Measurements from ENCODE around the gene MAG. TPM values are rescaled to one million over a fixed set of nuclear protein-coding genes. Genes with fewer than 3 reads are reported as not detected.
A peak's percentile ranks its signal among the peaks of the same experiment; 100 is the strongest.

The MAG gene, protein sequence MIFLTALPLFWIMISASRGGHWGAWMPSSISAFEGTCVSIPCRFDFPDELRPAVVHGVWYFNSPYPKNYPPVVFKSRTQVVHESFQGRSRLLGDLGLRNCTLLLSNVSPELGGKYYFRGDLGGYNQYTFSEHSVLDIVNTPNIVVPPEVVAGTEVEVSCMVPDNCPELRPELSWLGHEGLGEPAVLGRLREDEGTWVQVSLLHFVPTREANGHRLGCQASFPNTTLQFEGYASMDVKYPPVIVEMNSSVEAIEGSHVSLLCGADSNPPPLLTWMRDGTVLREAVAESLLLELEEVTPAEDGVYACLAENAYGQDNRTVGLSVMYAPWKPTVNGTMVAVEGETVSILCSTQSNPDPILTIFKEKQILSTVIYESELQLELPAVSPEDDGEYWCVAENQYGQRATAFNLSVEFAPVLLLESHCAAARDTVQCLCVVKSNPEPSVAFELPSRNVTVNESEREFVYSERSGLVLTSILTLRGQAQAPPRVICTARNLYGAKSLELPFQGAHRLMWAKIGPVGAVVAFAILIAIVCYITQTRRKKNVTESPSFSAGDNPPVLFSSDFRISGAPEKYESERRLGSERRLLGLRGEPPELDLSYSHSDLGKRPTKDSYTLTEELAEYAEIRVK
- polyA plus RNA-seq (ENCODE audit: low read depth in 6 of 6), result under 1 TPM in 4 of 6 donors, not detected in 2; 0.12 to 0.41 (median 0.29) TPM

DNA sequence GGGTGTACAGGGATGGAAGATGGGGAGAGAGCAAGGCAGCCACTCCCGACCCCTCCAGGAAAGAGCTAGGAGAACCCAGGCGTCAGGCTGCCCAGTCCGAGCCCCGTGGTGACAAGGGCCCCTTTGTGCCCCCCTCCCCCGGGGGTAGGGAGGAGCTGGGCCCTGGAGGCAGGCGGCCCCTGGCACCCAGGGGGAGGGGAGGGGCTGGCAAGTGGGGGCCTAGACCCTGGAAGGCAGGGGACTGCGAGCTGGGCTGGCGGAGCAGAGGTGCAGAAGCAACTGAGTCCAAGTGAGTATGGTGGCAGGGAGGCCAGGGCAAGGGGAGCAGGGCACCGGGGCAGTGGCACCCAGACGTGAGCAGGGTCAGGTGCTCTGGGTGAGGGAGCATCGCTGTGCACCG is at the start of gene MAG:
Gene MAG, plus strand, starts transcription at position 246 of the 400 bp plus-strand sequence. CDS start 3,248 bp downstream, outside the sequence.
- H3K4me1 Mint-ChIP-seq, result peaks cover 22 to 41% (median 40%) of the 10 kb centered on the region in 3 donors
- no peaks in the 10 kb centered on the region for H3K27me3 Mint-ChIP-seq
- ATAC-seq (ENCODE audit: low read depth in 2 of 2) (no peak), DNase-seq (no peak)
- H3K4me3 Mint-ChIP-seq, result peak within 1 kb of the TSS in 1 of 8 donors; percentile 47
- peak within 1 kb of the TSS in 3 of 6 donors; percentile 74 to 92 (median 75) for H3K27ac Mint-ChIP-seq
- H3K36me3 Mint-ChIP-seq, result no peaks in the 10 kb centered on the region
- no peaks in the 10 kb centered on the region for H3K9me3 Mint-ChIP-seq

DNA sequence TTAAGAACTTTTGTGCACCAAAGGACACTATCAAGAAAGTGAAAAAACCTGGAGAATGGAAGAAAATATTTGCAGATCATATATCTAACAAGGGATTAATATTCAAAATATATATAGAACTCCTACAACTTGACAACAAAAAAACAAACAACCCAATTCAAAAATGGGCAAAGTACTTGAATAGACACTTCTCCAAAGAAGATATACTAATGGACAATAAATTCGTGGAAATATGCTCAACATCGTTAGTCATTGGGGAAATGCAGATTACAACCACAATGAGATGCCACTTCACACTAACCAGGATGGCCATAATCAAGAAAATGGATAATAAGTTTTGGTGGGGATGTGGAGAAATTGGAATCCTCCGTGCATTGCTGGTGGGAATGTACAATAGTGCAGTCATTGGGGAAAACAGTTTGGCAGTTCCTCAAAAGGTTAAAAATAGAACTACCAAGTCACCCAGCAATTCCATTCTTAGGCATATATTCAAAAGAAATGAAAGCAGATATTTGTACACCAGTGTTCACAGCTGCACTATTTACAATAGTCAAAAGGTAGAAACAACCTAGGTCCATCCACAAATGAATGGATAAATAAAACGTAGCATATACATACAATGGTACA is 45.4 kb upstream of the MAG start:
- peak overlapping the region in 2 of 6 donors; percentile 66 to 94 for H3K27ac Mint-ChIP-seq
- H3K27me3 Mint-ChIP-seq, result peaks cover 0 to 8% (median 6%) of the 10 kb centered on the region in 3 donors
- ATAC-seq (ENCODE audit: low read depth in 2 of 2) (no peak), DNase-seq (no peak)
- peaks cover 22 to 36% (median 27%) of the 10 kb centered on the region in 3 donors for H3K4me1 Mint-ChIP-seq
- peaks cover 0 to 5% (median 4%) of the 10 kb centered on the region in 7 donors for H3K9me3 Mint-ChIP-seq
- peaks cover 0 to 3% of the 10 kb centered on the region in 2 donors for H3K36me3 Mint-ChIP-seq
- H3K4me3 Mint-ChIP-seq, result peak overlapping the region; percentile 42 to 96 (median 91)

- H3K36me3 Mint-ChIP-seq, result no peaks in the 10 kb centered on the region
- peaks cover 0 to 8% (median 6%) of the 10 kb centered on the region in 3 donors for H3K27me3 Mint-ChIP-seq
- H3K4me1 Mint-ChIP-seq, result peaks cover 22 to 36% (median 27%) of the 10 kb centered on the region in 3 donors
- peaks cover 0 to 2% (median 0%) of the 10 kb centered on the region in 7 donors for H3K9me3 Mint-ChIP-seq
- H3K4me3 Mint-ChIP-seq, result peak overlapping the region; percentile 82 to 96 (median 93)
- ATAC-seq (ENCODE audit: low read depth in 2 of 2) (peak; percentile 49 to 53), DNase-seq (no peak)
- H3K27ac Mint-ChIP-seq, result peak overlapping the region; percentile 93 to 97 (median 94)
These were observed 44.2 kb upstream of the MAG start for GRCh38 chr19:35247526-35248309.

DNA sequence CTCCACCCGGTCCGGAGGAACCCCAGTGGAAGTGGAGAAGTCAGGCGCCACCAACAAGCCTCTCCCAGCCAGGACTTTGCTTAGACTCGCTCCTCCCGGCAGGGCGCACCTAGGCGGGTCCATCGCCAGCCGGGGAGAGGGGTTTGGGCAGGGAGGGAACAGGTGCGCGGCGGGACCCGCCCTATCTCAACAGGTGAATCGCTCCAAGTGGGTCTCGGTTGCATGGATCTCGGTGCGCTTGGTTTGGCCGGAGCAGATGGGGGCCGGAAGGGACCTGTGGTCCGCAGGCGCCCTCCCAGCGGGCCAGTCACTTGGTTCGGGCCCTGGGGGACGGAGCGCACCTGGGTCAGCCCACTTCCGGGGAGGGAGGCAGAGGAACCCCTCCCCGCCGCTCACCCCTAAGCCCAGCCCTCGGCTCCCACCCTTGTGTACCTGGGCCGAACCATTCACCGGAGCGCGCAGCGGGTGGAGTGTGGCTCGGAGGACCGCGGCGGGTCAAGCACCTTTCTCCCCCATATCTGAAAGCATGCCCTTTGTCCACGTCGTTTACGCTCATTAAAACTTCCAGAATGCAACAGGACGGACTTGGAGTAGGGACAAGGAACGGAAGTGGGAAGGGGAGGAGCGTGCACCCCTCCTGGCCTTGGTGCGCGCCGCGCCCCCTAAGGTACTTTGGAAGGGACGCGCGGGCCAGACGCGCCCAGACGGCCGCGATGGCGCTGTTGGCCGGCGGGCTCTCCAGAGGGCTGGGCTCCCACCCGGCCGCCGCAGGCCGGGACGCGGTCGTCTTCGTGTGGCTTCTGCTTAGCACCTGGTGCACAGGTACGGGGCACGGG is 43.4 kb upstream of the MAG start, which contains the start of gene LSR:
Gene LSR, plus strand, starts transcription at position 693 of the 836 bp plus-strand sequence. Its CDS starts 21 bp downstream, at position 714.
- DNase-seq (peak; percentile 77), ATAC-seq (ENCODE audit: low read depth in 2 of 2) (peak; percentile 84 to 85)
- Mint-ChIP-seq H3K9me3 (peaks cover 0 to under 1% (median 0%) of the 10 kb centered on the region in 7 donors), H3K4me3 (peak within 1 kb of the TSS; percentile 82 to 96 (median 93)), H3K27ac (peak within 1 kb of the TSS; percentile 93 to 97 (median 94)), H3K27me3 (peaks cover 0 to 6% (median 5%) of the 10 kb centered on the region in 3 donors), H3K4me1 (peaks cover 22 to 40% (median 30%) of the 10 kb centered on the region in 3 donors), H3K36me3 (no peaks in the 10 kb centered on the region)

DNA sequence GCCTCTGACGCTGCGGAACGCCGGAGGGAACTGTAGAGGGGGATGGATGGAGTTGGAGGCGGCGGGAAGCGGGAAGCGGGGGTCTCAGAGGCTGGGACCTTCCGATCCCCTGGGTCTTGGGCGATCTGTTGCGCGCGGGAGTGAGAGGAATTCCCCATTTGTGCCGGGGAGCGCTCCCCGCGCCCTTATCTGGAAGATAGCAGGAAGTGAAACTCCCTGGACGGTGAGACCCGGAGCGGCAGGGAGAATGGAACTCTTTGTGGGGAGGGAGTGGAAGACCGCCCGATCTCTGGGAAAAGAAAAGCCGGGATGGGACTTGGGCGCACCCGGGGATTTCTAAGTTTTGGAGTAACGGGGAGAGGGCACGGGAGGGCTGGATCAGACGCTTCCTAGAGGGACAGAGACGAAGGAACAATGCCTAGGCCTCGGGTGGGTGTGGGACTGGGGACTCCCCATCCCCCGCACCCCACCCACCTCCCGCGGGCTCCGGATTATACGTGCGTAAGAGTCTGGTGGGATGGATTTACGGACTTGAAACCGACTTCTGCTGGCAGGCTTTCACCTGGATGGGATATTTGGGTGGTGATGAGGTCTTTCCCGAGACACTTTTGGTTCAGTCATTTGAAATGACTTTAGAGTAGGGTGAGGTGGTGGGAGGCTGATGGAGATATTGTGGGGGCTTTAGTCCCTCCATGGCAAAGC is 42.7 kb upstream of the MAG start:
- peak; percentile 10 to 15 for ATAC-seq (ENCODE audit: low read depth in 2 of 2)
- no peak for DNase-seq
- peak overlapping the region in 5 of 6 donors; percentile 93 to 97 (median 94) for H3K27ac Mint-ChIP-seq
- no peaks in the 10 kb centered on the region for H3K27me3 Mint-ChIP-seq
- peak overlapping the region; percentile 82 to 96 (median 93) for H3K4me3 Mint-ChIP-seq
- no peaks in the 10 kb centered on the region for H3K9me3 Mint-ChIP-seq
- H3K36me3 Mint-ChIP-seq, result no peaks in the 10 kb centered on the region
- peaks cover 22 to 40% (median 30%) of the 10 kb centered on the region in 3 donors for H3K4me1 Mint-ChIP-seq

DNA sequence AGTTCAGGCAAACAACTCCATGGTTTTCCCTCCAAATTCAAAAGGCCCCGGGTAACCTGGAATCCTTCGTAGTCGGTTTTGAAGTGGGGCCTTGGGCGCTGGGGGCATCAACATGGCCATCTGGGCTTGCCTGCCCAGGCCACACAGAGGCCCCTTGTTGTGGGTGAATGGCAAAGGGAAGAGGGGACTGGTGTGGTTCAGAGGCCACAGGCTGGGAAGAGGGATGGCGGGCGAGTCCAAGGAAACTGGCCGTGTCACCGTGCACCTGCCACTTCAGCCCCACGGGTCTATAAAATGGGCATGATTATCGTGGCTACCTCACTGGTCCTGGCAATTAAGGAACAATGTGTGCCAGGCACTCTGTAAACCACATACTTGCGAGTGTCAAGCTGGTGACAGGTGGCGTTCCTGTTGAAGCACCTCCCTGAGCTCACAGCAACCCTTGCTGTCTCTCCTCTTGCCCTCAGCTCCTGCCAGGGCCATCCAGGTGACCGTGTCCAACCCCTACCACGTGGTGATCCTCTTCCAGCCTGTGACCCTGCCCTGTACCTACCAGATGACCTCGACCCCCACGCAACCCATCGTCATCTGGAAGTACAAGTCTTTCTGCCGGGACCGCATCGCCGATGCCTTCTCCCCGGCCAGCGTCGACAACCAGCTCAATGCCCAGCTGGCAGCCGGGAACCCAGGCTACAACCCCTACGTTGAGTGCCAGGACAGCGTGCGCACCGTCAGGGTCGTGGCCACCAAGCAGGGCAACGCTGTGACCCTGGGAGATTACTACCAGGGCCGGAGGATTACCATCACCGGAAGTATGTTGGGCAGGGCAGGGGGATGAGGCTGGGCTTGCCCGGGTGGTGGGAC is 41.9 kb upstream of the MAG start:
- Mint-ChIP-seq H3K27ac (peak overlapping the region in 5 of 6 donors; percentile 42 to 95 (median 78)), H3K4me3 (peak overlapping the region; percentile 82 to 96 (median 93)), H3K4me1 (peaks cover 24 to 40% (median 36%) of the 10 kb centered on the region in 3 donors), H3K27me3 (no peaks in the 10 kb centered on the region), H3K36me3 (peaks cover 0 to 7% of the 10 kb centered on the region in 2 donors), H3K9me3 (no peaks in the 10 kb centered on the region)
- ATAC-seq (ENCODE audit: low read depth in 2 of 2) (no peak), DNase-seq (no peak)

DNA sequence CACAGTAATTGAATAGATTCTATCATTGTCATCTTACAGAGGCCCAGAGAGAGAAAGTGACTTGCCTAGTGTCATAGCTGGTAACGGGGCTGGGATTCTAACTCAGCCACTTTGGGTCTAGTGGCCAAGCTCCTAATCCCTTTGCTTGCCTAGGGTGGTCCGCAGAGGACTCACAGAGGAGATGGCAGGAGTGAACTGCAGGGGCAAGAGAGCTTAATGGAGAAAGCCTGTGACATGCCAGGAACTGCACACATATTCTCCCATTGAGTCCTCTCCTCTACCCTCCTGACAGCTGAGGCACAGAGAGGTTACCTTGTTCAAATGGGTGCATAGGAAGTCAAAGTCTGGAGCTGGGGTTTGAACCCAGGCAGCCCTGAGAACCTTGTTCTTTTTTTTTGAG is 40.5 kb upstream of the MAG start:
- Mint-ChIP-seq H3K9me3 (no peaks in the 10 kb centered on the region), H3K27ac (peak overlapping the region in 4 of 6 donors; percentile 42 to 78 (median 68)), H3K27me3 (no peaks in the 10 kb centered on the region), H3K4me1 (peaks cover 28 to 42% (median 40%) of the 10 kb centered on the region in 3 donors), H3K4me3 (peak overlapping the region in 3 of 8 donors; percentile 75 to 87 (median 86)), H3K36me3 (peaks cover 0 to 12% of the 10 kb centered on the region in 2 donors)
- DNase-seq (no peak), ATAC-seq (ENCODE audit: low read depth in 2 of 2) (no peak)

GRCh38 chr19:35253316-35254286 is 38.4 kb upstream of the MAG start:
- Mint-ChIP-seq H3K27ac (peak overlapping the region in 3 of 6 donors; percentile 32 to 89 (median 34)), H3K36me3 (peaks cover 0 to 12% of the 10 kb centered on the region in 2 donors), H3K27me3 (no peaks in the 10 kb centered on the region), H3K4me1 (peaks cover 24 to 39% (median 33%) of the 10 kb centered on the region in 3 donors), H3K9me3 (no peaks in the 10 kb centered on the region), H3K4me3 (no peak overlapping the region)
- DNase-seq (no peak), ATAC-seq (ENCODE audit: low read depth in 2 of 2) (no peak)

DNA sequence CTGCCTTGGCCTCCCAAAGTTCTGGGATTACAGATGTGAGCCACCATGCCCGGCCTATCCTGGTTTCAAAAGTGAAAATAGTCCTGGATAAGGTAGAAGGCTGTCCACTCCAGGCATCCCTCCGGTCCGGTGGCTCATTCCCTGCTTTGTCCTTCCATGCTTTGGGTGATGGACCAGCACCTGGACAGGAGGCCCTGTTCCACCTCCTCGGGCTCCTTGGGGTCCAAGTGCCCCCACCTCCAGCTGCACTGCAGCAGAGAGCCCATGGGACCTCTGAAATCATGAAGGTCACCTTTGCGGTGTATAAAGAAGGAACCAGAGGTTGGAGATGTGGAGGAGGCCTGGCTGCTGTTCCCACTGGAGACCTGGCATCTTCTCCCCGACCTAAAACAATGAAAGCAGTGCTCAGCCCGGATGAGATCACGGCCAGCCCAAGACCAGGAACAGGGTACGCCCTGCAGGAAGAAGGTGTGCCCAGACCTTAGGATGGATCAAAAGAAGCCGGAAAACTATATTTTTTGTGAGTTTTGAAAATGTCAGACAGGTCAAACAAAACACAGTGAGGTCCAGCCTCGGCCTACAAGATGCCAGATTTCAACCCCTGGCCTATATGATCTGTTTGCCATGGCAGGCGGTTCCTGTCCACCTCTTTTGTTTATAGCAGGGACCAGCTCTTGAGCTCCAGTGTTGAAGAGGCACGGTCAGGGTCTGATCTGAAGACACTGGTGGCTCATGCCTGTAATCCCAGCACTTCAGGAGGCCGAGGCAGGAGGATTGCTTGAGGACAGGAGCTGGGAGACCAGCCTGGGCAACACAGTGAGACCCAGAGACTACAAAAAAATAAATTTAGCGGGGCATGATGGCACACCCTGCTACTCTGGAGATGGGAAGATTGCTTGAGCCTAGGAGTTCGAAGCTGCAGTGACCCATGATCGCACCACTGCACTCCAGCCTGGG is 37.3 kb upstream of the MAG start:
- Mint-ChIP-seq H3K4me3 (peak overlapping the region in 2 of 8 donors; percentile 41 to 61), H3K36me3 (peaks cover 0 to 12% of the 10 kb centered on the region in 2 donors), H3K27ac (peak overlapping the region in 1 of 6 donors; percentile 63), H3K9me3 (no peaks in the 10 kb centered on the region), H3K27me3 (no peaks in the 10 kb centered on the region), H3K4me1 (peaks cover 17 to 32% (median 22%) of the 10 kb centered on the region in 3 donors)
- ATAC-seq (ENCODE audit: low read depth in 2 of 2) (no peak), DNase-seq (no peak)
